A673 (cell line): ENCODE data around the gene SLC25A11. TPM values are rescaled to one million over a fixed set of nuclear protein-coding genes. Genes with fewer than 3 reads are reported as not detected.

ENCODE experiments used
- BruUV-seq: library from RNA; stranded (reverse); fragments of 400-500 nt; replicated peaks from 2 replicates; lab custom pipeline; 2021; lab: Mats Ljungman, UMichigan
- CTCF ChIA-PET: fragments of 300-600 bp; sonication (Branson Sonifier 250); formaldehyde crosslinking; loops from one replicate; lab custom pipeline; 2022; ENCODE audit warnings: antibody characterized with exemption; lab: Charles Lee
- POLR2A ChIA-PET: fragments of 300-600 bp; sonication (Branson Sonifier 250); formaldehyde crosslinking; loops from one replicate; lab custom pipeline; 2022; ENCODE audit warnings: antibody characterized with exemption; ENCODE audit not compliant: low non-redundant PET; lab: Charles Lee
- DNase-seq: peaks from one replicate; pipeline ENCODE4 v3.0.0-alpha.2; 2015; ENCODE audit warnings: low spot score
- H3K27ac ChIP-seq: fragments of 200-600 bp; sonication (generic); 2 replicates; pipeline ENCODE4 v1.5.1; 2016; ENCODE audit warnings: mixed run types, low read depth, mild to moderate bottlenecking, mixed read lengths, antibody characterized with exemption, low read length; ENCODE audit not compliant: poor library complexity, severe bottlenecking
- H3K27me3 ChIP-seq: fragments of 200-600 bp; sonication (generic); replicated peaks from 2 replicates; pipeline ENCODE4 v1.6.1; 2017; ENCODE audit warnings: mixed run types, low read depth, mild to moderate bottlenecking, mixed read lengths, antibody characterized with exemption, low read length; ENCODE audit not compliant: insufficient read depth, poor library complexity
- H3K36me3 ChIP-seq: fragments of 200-600 bp; sonication (generic); 2 replicates; pipeline ENCODE4 v1.6.1; 2016; ENCODE audit warnings: mixed run types, mild to moderate bottlenecking, mixed read lengths, antibody characterized with exemption, low read length; ENCODE audit not compliant: insufficient read depth, poor library complexity, severe bottlenecking
- H3K4me1 ChIP-seq: fragments of 200-600 bp; sonication (generic); 2 replicates; pipeline ENCODE4 v1.6.1; 2017; ENCODE audit warnings: mixed run types, mild to moderate bottlenecking, mixed read lengths, antibody characterized with exemption, low read length; ENCODE audit not compliant: insufficient read depth, poor library complexity, severe bottlenecking
- H3K4me3 ChIP-seq: fragments of 200-600 bp; sonication (generic); 2 replicates; pipeline ENCODE4 v1.5.1; 2016; ENCODE audit warnings: low read depth, mixed run types, mild to moderate bottlenecking, mixed read lengths, low read length; ENCODE audit not compliant: poor library complexity, severe bottlenecking
- H3K9me3 ChIP-seq: fragments of 200-600 bp; sonication (generic); 2 replicates; pipeline ENCODE4 v1.6.1; 2016; ENCODE audit warnings: mixed run types, low read depth, mild to moderate bottlenecking, mixed read lengths, antibody characterized with exemption, low read length; ENCODE audit not compliant: poor library complexity, severe bottlenecking
- CTCF ChIP-seq: fragments of 300-800, 200-600 bp; sonication (generic); conservative IDR thresholded peaks from 2 replicates; pipeline ENCODE4 v1.5.1; 2017; ENCODE audit warnings: low read depth, mild to moderate bottlenecking, antibody characterized with exemption, low read length, moderate library complexity, mixed read lengths
- EZH2 ChIP-seq: fragments of 200-600 bp; sonication (generic); IDR thresholded peaks from 2 replicates; pipeline ENCODE4 v1.6.1; 2017; ENCODE audit warnings: borderline replicate concordance, low read depth, mild to moderate bottlenecking, mixed read lengths, antibody characterized with exemption, low read length; ENCODE audit not compliant: poor library complexity, severe bottlenecking
- intact Hi-C: fragments of 100-400 bp; cut with micrococcal nuclease; formaldehyde crosslinking; loops from one replicate; pipeline ENCODE4 v1.10.0; 2022; ENCODE audit not compliant: unreplicated experiment
- total RNA-seq: library from RNA; stranded (reverse); gene quantifications from 2 replicates; pipeline ENCODE4 v1.2.3, GENCODE V29; 2021

Gene SLC25A11
- total RNA-seq, 1 experiment from 2014 or later = 113 TPM

DNA sequence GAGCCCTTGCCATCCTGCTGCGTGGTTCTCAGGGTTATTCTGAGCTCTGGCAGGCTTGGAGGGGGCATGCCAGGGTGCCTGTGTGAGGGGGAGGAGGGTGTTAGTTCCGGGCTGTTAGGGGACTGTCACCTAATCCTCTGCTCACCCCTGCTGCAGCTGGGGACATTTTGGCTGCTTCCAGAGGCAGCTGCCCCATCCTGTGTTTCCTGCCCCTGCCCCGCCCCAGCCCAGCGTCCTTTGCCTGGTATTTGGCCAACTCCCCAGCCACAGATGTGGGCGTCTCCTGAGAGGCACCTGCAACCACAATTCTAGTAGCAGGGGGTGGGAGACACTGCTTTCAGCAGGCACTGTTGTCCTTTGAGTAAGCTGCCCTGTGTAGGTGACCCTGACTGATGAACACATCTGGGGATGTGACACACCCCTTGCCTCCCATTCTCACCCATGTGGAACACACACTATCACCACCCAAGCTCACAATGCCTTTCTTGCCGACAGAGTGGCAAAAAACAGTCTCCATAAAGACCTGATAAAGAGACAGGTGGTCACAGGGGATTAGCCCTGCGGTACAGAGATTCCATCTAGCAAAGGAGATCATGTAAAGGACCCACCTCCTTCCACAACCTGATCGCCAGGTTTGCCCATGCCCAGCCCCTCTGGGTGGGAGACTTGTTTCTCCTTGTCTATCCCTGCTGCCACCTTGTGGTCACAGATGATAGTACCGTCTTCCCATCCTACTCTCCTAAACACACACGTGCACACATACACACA lies 36.6 kb downstream of the SLC25A11 start, which contains the start of gene CHRNE:
TSS of gene CHRNE (minus strand) at position 48 of the 768 bp plus-strand sequence. CDS start at position 13, 35 bp downstream.
- intact Hi-C loops = loop anchor here (5.0 kb wide), 1 partner anchor 171 kb away; the partner anchor contains the start of gene MED11
- TF ChIP-seq CTCF = peak; percentile 85
- TF ChIP-seq EZH2 = no peak
- Histone ChIP-seq H3K27ac (no peak within 1 kb of the TSS), H3K4me1 (peaks cover 13% of the 10 kb centered on the region), H3K9me3 (no peaks in the 10 kb centered on the region), H3K36me3 (no peaks in the 10 kb centered on the region), H3K27me3 (no peaks in the 10 kb centered on the region), H3K4me3 (no peak within 1 kb of the TSS)
- peak; percentile 84 for DNase-seq
- no TSS peak for BruUV-seq
- POLR2A ChIA-PET = interaction anchor here (0.6 kb wide), 1 partner anchor 23 kb away, joined by 12 read pairs; no protein-coding TSS in a partner anchor
- CTCF ChIA-PET = interaction anchor here (0.6 to 1.2 kb wide), 5 partner anchors 9 to 336 kb away, joined by 4 to 9 read pairs (median 4); partner anchors contain the start of gene SLC25A11

- Histone ChIP-seq H3K27ac (no peak overlapping the region), H3K36me3 (no peaks in the 10 kb centered on the region), H3K27me3 (no peaks in the 10 kb centered on the region), H3K4me3 (no peak overlapping the region), H3K9me3 (no peaks in the 10 kb centered on the region), H3K4me1 (peaks cover 13% of the 10 kb centered on the region)
- intact Hi-C loops = loop anchor here (5.0 kb wide), 1 partner anchor 170 kb away; the partner anchor contains the start of gene MED11
- no TSS peak for BruUV-seq
- ChIA-PET CTCF (interaction anchor here (1.1 kb wide), 1 partner anchor 65 kb away, joined by 9 read pairs; the partner anchor contains the start of gene SPAG7), POLR2A (no interaction called here)
- DNase-seq = no peak
- TF ChIP-seq CTCF (no peak), EZH2 (no peak)
Measured at GRCh38 chr17:4902540-4902939, 37.3 kb downstream of the SLC25A11 start.

- Histone ChIP-seq H3K27me3 (no peaks in the 10 kb centered on the region), H3K4me1 (peaks cover 13% of the 10 kb centered on the region), H3K9me3 (no peaks in the 10 kb centered on the region), H3K36me3 (no peaks in the 10 kb centered on the region), H3K4me3 (no peak overlapping the region), H3K27ac (no peak overlapping the region)
- TF ChIP-seq EZH2 (no peak), CTCF (no peak)
- intact Hi-C loops = loop anchor here (5.0 kb wide), 1 partner anchor 169 kb away; the partner anchor contains the start of gene MED11
- no TSS peak for BruUV-seq
- CTCF ChIA-PET = interaction anchor here (1.1 kb wide), 1 partner anchor 66 kb away, joined by 9 read pairs; the partner anchor contains the start of gene SPAG7
- no peak for DNase-seq
- POLR2A ChIA-PET = no interaction called here
Measured at GRCh38 chr17:4901648-4902344, 38.0 kb downstream of the SLC25A11 start.
